IMR-90 (cell line): ENCODE measurements around the gene GPLD1. TPM values are rescaled to one million over a fixed set of nuclear protein-coding genes. Genes with fewer than 3 reads are reported as not detected.

Experiments used
- ATAC-seq: fragments of 200-7000 bp; cut with Tn5 transposase; 2 replicates; pipeline ENCODE4 v1.9.1; 2020; ENCODE audit warnings: low read depth, mild to moderate bottlenecking, moderate library complexity
- BruUV-seq: library from RNA; stranded (reverse); fragments of 400-500 nt; replicated peaks from 2 replicates; lab custom pipeline; 2021; lab: Mats Ljungman, UMichigan
- CTCF ChIA-PET: fragments of 300-600 bp; formaldehyde crosslinking; extraction: SDS; loops from one replicate; lab custom pipeline; 2021; ENCODE audit warnings: antibody characterized with exemption; lab: Yijun Ruan, JAX
- POLR2A ChIA-PET: fragments of 300-600 bp; sonication (Branson Sonifier 250); formaldehyde crosslinking; loops from one replicate; lab custom pipeline; 2022; ENCODE audit warnings: antibody characterized with exemption; ENCODE audit not compliant: unreplicated experiment; lab: Charles Lee
- DNase-seq: peaks from one replicate; pipeline ENCODE4 v3.0.0; 2013
- H2AFZ ChIP-seq: replicated peaks from 2 replicates; pipeline ENCODE3; 2013; ENCODE audit warnings: low read length, mild to moderate bottlenecking; ENCODE audit not compliant: poor library complexity
- H2AK5ac ChIP-seq: 2 replicates; pipeline ENCODE4 v1.6.1; 2013; ENCODE audit warnings: low read depth, low read length, inconsistent platforms
- H2AK9ac ChIP-seq: replicated peaks from 2 replicates; pipeline ENCODE3; 2013; ENCODE audit warnings: mild to moderate bottlenecking, low read depth, low read length, moderate library complexity; ENCODE audit not compliant: poor library complexity
- H2BK120ac ChIP-seq: 2 replicates; pipeline ENCODE4 v1.6.1; 2013; ENCODE audit warnings: low read depth, low read length, inconsistent platforms
- H2BK15ac ChIP-seq: 3 replicates; pipeline ENCODE4 v1.6.1; 2013; ENCODE audit warnings: low read depth, low read length, inconsistent platforms
- H2BK20ac ChIP-seq: 2 replicates; pipeline ENCODE4 v1.6.1; 2013; ENCODE audit warnings: low read depth, mild to moderate bottlenecking, inconsistent platforms, low read length, moderate library complexity
- H2BK5ac ChIP-seq: 2 replicates; pipeline ENCODE4 v1.6.1; 2013; ENCODE audit warnings: mild to moderate bottlenecking, low read depth, low read length, inconsistent platforms; ENCODE audit not compliant: poor library complexity, severe bottlenecking
- H3K14ac ChIP-seq: replicated peaks from 2 replicates; pipeline ENCODE4 v1.6.1; 2013; ENCODE audit warnings: low read depth, low read length, inconsistent platforms
- H3K18ac ChIP-seq: 2 replicates; pipeline ENCODE4 v1.6.1; 2013; ENCODE audit warnings: low read depth, low read length, control low read depth
- H3K23ac ChIP-seq: 2 replicates; pipeline ENCODE4 v1.6.1; 2013; ENCODE audit warnings: low read depth, low read length, inconsistent platforms
- H3K27ac ChIP-seq: 2 replicates; pipeline ENCODE4 v1.5.1; 2013; ENCODE audit warnings: mild to moderate bottlenecking, control low read depth, low read length; ENCODE audit not compliant: insufficient read depth
- H3K27me3 ChIP-seq: 2 replicates; pipeline ENCODE4 v1.6.1; 2013; ENCODE audit warnings: low read length; ENCODE audit not compliant: control insufficient read depth, insufficient read depth
- H3K36me3 ChIP-seq: 2 replicates; pipeline ENCODE4 v1.6.1; 2013; ENCODE audit warnings: low read length, mixed read lengths; ENCODE audit not compliant: control insufficient read depth, insufficient read depth
- H3K4ac ChIP-seq: 2 replicates; pipeline ENCODE4 v1.6.1; 2013; ENCODE audit warnings: low read depth, low read length, inconsistent platforms
- H3K4me1 ChIP-seq: 2 replicates; pipeline ENCODE4 v1.6.1; 2013; ENCODE audit warnings: low read length, mixed read lengths; ENCODE audit not compliant: control insufficient read depth, insufficient read depth
- H3K4me2 ChIP-seq: 2 replicates; pipeline ENCODE4 v1.6.1; 2013; ENCODE audit warnings: low read depth, mild to moderate bottlenecking, control low read depth, low read length, moderate library complexity
- H3K4me3 ChIP-seq: 2 replicates; pipeline ENCODE4 v1.5.1; 2013; ENCODE audit warnings: low read depth, mild to moderate bottlenecking, control low read depth, low read length, moderate library complexity; ENCODE audit not compliant: insufficient read depth
- H3K56ac ChIP-seq: 2 replicates; pipeline ENCODE4 v1.6.1; 2013; ENCODE audit warnings: low read length, inconsistent platforms; ENCODE audit not compliant: insufficient read depth; ENCODE audit errors: extremely low read depth
- H3K79me1 ChIP-seq, 2 experiments: 2 replicates each; pipeline ENCODE4 v1.6.1; 2013; ENCODE audit warnings: low read length in 2 of 2, inconsistent platforms in 1 of 2, low read depth in 1 of 2
- H3K9ac ChIP-seq: 2 replicates; pipeline ENCODE4 v1.6.1; 2013; ENCODE audit warnings: low read depth, low read length, control low read depth
- H3K9me1 ChIP-seq: 2 replicates; pipeline ENCODE4 v1.6.1; 2013; ENCODE audit warnings: low read length, inconsistent platforms; ENCODE audit not compliant: insufficient read depth
- H3K9me3 ChIP-seq: 2 replicates; pipeline ENCODE4 v1.6.1; 2013; ENCODE audit warnings: low read length; ENCODE audit not compliant: control insufficient read depth, insufficient read depth
- H4K20me1 ChIP-seq: 2 replicates; pipeline ENCODE4 v1.6.1; 2013; ENCODE audit warnings: low read length, inconsistent platforms; ENCODE audit not compliant: insufficient read depth
- H4K5ac ChIP-seq: 2 replicates; pipeline ENCODE4 v1.6.1; 2013; ENCODE audit warnings: mild to moderate bottlenecking, low read depth, low read length, control low read depth
- H4K8ac ChIP-seq, 2 experiments: 2 replicates each; pipeline ENCODE4 v1.6.1; 2013; ENCODE audit warnings: low read depth in 2 of 2, low read length in 2 of 2, control low read depth in 1 of 2, inconsistent platforms in 1 of 2
- H4K91ac ChIP-seq: 2 replicates; pipeline ENCODE4 v1.6.1; 2013; ENCODE audit warnings: low read depth, low read length, inconsistent platforms; ENCODE audit not compliant: insufficient read depth
- BHLHE40 ChIP-seq: fragments of 150-350 bp; IDR thresholded peaks from 2 replicates; pipeline ENCODE4 v1.6.1; 2016; ENCODE audit warnings: mild to moderate bottlenecking, low read depth, low read length
- CHD1 ChIP-seq: IDR thresholded peaks from 2 replicates; pipeline ENCODE4 v1.6.1; 2012; ENCODE audit warnings: low read depth, low read length, improper control_type of control experiment
- CTCF ChIP-seq: conservative IDR thresholded peaks from 2 replicates; pipeline ENCODE4 v1.5.1; 2012; ENCODE audit warnings: mild to moderate bottlenecking, low read depth, low read length, improper control_type of control experiment
- FOS ChIP-seq: fragments of 150-350 bp; IDR thresholded peaks from 2 replicates; pipeline ENCODE4 v1.6.1; 2016; ENCODE audit warnings: low read depth, low read length
- MAFK ChIP-seq: IDR thresholded peaks from 2 replicates; pipeline ENCODE4 v1.6.1; 2012; ENCODE audit warnings: low read depth, low read length, improper control_type of control experiment
- MXI1 ChIP-seq: IDR thresholded peaks from 2 replicates; pipeline ENCODE4 v1.6.1; 2012; ENCODE audit warnings: low read depth, mild to moderate bottlenecking, low read length, moderate library complexity, borderline replicate concordance
- NFE2L2 ChIP-seq: fragments of 150-350 bp; IDR thresholded peaks from 2 replicates; pipeline ENCODE4 v1.6.1; 2016; ENCODE audit warnings: low read depth, mild to moderate bottlenecking, low read length
- POLR2A ChIP-seq: IDR thresholded peaks from 2 replicates; pipeline ENCODE4 v1.6.1; 2012; ENCODE audit warnings: mild to moderate bottlenecking, low read depth, low read length
- RAD21 ChIP-seq: IDR thresholded peaks from 2 replicates; pipeline ENCODE4 v1.6.1; 2012; ENCODE audit warnings: low read length, improper control_type of control experiment
- RCOR1 ChIP-seq: IDR thresholded peaks from 2 replicates; pipeline ENCODE4 v1.6.1; 2012; ENCODE audit warnings: mild to moderate bottlenecking, low read length, improper control_type of control experiment; ENCODE audit not compliant: insufficient replicate concordance
- WGBS, 2 experiments: methylation state at CpG; one replicate each; pipeline versions ENCODE4 v1.1.5 to v1.1.7; 2013; ENCODE audit warnings: missing lambda C conversion rate in 2 of 2; ENCODE audit not compliant: insufficient read length in 1 of 2; ENCODE audit errors: extremely low coverage in 2 of 2; 5-methylcytosine and 5-hydroxymethylcytosine counted together
- dilution Hi-C: fragments of 300-500 bp; cut with HindIII; formaldehyde crosslinking; loops from one replicate; pipeline ENCODE4 v1.14.3; 2018; ENCODE audit warnings: low sequenced_read_pairs; ENCODE audit not compliant: unreplicated experiment
- in situ Hi-C: fragments of 300-500 bp; cut with MboI; formaldehyde crosslinking; loops from 3 replicates; pipeline ENCODE4 v1.14.3; 2019; ENCODE audit warnings: low sequenced_read_pairs, inconsistent platforms, mixed read lengths
- intact Hi-C: fragments of 100-400 bp; cut with micrococcal nuclease; formaldehyde crosslinking; loops from 2 replicates; pipeline ENCODE4 v1.10.0; 2022
- polyA plus RNA-seq, 3 experiments: library from polyadenylated mRNA; depleted of rRNA; stranded (reverse); fragments of >200 nt; gene quantifications; 2 replicates each; pipeline ENCODE4 v1.2.3, GENCODE V29; 2012; ENCODE audit warnings: low replicate concordance in 1 of 3
- total RNA-seq: library from RNA; depleted of rRNA; stranded (reverse); fragments of >200 nt; gene quantifications from 2 replicates; pipeline ENCODE4 v1.2.3, GENCODE V29; 2012
- TF ChIP-seq, protein P1 (sequence below): fragments of 150-350 bp; IDR thresholded peaks from 2 replicates; pipeline ENCODE4 v1.6.1; 2016; ENCODE audit warnings: low read depth, mild to moderate bottlenecking, low read length, moderate library complexity, borderline replicate concordance

Gene GPLD1
- total and polyA plus RNA-seq, 2 of the 4 experiments (the other 2 are of a cell fraction), result 0.05 to 0.18 TPM

DNA sequence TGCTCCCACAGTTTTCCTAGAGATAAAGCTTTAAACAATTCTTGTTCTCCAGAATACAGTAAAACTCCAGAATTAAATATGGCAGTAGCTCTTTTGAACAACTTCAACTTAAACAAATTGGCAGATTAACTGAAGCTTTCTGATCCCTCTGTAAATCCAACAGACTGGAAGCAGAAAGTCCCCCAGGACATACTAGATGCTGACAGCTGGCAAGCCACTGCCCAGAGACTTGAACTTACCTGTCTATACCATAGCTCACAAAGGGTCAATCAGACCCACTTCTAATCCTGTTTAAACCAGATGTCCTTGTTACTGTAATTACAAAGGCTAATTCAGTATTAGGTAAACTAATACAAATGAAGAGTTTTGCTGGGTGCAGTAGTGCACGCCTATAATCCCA is 12.3 kb downstream of the GPLD1 start:
- no peak for DNase-seq
- POLR2A ChIA-PET, result no interaction called here

More for the DNA sequence above, 12.3 kb downstream of the GPLD1 start:
- Histone ChIP-seq H4K91ac (no peak overlapping the region), H2AK5ac (no peak overlapping the region), H3K23ac (no peak overlapping the region), H3K4me2 (no peak overlapping the region), H4K8ac (no peak overlapping the region), H3K9me3 (no peaks in the 10 kb centered on the region), H3K9ac (no peak overlapping the region), H3K27me3 (no peaks in the 10 kb centered on the region; the same call in 1 of the 2 replicates), H2AK9ac (no peak overlapping the region), H2BK20ac (no peak overlapping the region), H3K4me1 (no peaks in the 10 kb centered on the region), H3K9me1 (no peaks in the 10 kb centered on the region), H3K79me1 (no peaks in the 10 kb centered on the region), H2BK5ac (no peak overlapping the region), H3K4ac (no peak overlapping the region), H4K20me1 (no peaks in the 10 kb centered on the region), H2BK120ac (no peak overlapping the region), H3K36me3 (no peaks in the 10 kb centered on the region), H3K27ac (no peak overlapping the region), H2BK15ac (no peak overlapping the region), H4K5ac (no peak overlapping the region), H3K56ac (no peak overlapping the region), H3K18ac (no peak overlapping the region), H3K14ac (no peak overlapping the region), H3K4me3 (no peak overlapping the region), H2AFZ (no peak overlapping the region)
- TF ChIP-seq BHLHE40, result no peak
- no peak for TF ChIP-seq CTCF
- TF ChIP-seq, protein P1, sequence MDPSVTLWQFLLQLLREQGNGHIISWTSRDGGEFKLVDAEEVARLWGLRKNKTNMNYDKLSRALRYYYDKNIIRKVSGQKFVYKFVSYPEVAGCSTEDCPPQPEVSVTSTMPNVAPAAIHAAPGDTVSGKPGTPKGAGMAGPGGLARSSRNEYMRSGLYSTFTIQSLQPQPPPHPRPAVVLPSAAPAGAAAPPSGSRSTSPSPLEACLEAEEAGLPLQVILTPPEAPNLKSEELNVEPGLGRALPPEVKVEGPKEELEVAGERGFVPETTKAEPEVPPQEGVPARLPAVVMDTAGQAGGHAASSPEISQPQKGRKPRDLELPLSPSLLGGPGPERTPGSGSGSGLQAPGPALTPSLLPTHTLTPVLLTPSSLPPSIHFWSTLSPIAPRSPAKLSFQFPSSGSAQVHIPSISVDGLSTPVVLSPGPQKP, result no peak
- TF ChIP-seq FOS, result no peak
- TF ChIP-seq CHD1, result no peak
- TF ChIP-seq RAD21, result no peak
- TF ChIP-seq RCOR1, result no peak
- TF ChIP-seq MXI1, result no peak
- no peak for TF ChIP-seq NFE2L2
- TF ChIP-seq MAFK, result no peak
- TF ChIP-seq POLR2A, result no peak
- dilution Hi-C loops, result no loop called here
- CTCF ChIA-PET, result no interaction called here
- no TSS peak for BruUV-seq
- intact Hi-C loops, result no loop called here
- in situ Hi-C loops, result no loop called here
- no CpG with 5 or more reads among the region's 1 CpG for WGBS, 2 experiments
- no peak for ATAC-seq
